ENCODE measurements around the gene GAPT. TPM values are rescaled to one million over a fixed set of nuclear protein-coding genes. Genes with fewer than 3 reads are reported as not detected.

GAPT gene
- total and polyA plus RNA-seq, 2 donors: 0.79 to 3.0 TPM

DNA sequence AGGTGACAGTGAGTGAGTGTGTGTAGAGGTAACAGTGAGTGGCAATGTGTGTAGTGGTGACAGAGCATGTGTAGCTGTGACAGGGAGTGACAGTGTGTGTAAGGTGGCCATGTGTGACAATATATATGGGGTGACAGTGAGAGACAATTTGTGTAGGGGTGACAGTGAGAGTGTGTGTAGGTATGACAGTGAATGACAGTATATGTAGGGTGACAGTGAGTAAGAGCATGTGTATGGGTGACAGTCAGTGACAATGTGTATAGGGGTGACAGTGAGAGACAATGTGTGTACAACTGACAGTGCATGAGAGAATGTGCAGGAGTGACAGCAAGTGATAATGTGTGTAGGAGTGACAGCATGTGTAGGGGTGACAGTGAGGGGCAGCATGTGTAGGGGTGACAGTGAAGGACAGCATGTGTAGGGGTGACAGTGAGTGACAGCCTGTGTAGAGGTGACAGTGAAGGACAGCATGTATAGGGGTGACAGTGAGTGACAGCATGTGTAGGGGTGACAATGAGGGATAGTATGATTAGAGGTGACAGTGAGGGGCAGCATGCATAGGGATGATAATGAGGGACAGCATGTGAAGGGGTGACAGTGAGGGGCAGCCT, 10.1 kb upstream of the GAPT start:
- no peak for DNase-seq (ENCODE audit: extremely low spot score)
- Histone ChIP-seq H3K36me3 (ENCODE audit: insufficient read depth) (no peaks in the 10 kb centered on the region), H3K27ac (ENCODE audit: low read depth) (no peak overlapping the region), H3K4me1 (ENCODE audit: insufficient read depth) (no peaks in the 10 kb centered on the region), H3K4me3 (ENCODE audit: low read depth, low read length) (no peak overlapping the region)

DNA sequence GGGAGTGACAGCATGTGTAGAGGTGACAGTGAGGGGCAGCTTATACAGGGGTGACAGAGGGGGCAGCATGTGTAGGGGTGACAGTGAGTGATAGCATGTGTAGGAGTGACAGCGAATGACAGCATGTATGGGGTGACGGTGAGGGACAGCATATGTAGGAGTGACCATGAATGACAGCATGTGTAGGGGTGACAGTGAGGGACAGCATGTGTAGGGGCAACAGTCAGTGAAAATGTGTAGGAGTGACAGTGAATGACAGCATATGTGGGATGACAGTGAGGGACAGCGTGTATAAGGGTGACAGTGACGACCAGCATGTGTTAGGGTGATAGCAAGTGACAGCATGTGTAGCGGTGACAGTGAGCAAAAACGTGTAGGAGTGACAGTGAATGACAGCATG, 9.4 kb upstream of the GAPT start:
- Histone ChIP-seq H3K36me3 (ENCODE audit: insufficient read depth) (no peaks in the 10 kb centered on the region), H3K27ac (ENCODE audit: low read depth) (no peak overlapping the region), H3K4me3 (ENCODE audit: low read depth, low read length) (no peak overlapping the region), H3K4me1 (ENCODE audit: insufficient read depth) (no peaks in the 10 kb centered on the region)
- 89% methylated on average over 6 of the region's 6 CpGs for WGBS
- DNase-seq (ENCODE audit: extremely low spot score): no peak

DNA sequence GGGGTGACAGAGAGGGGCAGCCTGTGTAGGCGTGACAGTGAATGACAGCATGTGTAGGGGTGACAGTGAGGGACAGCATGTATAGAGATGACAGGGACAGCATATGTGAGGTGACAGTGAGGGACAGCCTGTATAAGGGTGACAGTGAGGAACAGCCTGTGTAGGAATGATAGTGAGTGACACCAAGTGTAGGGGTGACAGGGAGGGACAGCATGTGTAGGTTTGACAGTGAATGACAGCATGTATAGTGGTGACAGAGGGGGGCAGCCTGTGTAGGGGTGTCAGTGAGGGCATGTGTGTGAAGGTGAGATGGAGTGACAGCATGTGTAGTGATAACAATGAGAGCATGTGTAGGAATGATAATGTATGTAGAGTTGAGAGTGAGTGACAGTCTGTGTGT, 8.7 kb upstream of the GAPT start:
- no peak overlapping the region for H3K27ac ChIP-seq (ENCODE audit: low read depth)
- WGBS: 100% methylated on average over 1 of the region's 1 CpG
- H3K4me3 ChIP-seq (ENCODE audit: low read depth, low read length): no peak overlapping the region
- no peaks in the 10 kb centered on the region for H3K4me1 ChIP-seq (ENCODE audit: insufficient read depth)
- DNase-seq (ENCODE audit: extremely low spot score): no peak
- no peaks in the 10 kb centered on the region for H3K36me3 ChIP-seq (ENCODE audit: insufficient read depth)

DNA sequence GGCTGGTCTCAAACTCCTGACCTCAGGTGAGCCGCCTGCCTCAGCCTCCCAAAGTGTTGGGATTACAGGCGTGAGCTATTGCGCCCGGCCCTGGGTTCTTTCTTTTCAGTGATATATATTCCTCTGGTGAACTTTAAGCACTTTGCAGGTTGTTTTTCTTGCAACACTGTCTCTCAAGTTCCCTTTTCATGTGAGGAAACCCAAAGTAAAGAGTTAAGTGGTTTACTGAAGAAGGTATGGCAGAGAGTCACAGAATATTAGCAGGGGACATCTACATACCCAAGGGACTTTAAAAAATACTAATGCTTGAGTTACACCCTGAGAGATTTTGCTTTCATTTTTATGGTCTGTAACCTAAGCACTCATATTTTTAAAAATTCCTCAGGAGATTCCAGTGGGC, 6.7 kb upstream of the GAPT start:
- no peaks in the 10 kb centered on the region for H3K36me3 ChIP-seq (ENCODE audit: insufficient read depth)
- 89% methylated on average over 4 of the region's 4 CpGs for WGBS
- H3K27ac ChIP-seq (ENCODE audit: low read depth): no peak overlapping the region
- no peak for DNase-seq (ENCODE audit: extremely low spot score)
- no peak overlapping the region for H3K4me3 ChIP-seq (ENCODE audit: low read depth, low read length)
- no peaks in the 10 kb centered on the region for H3K4me1 ChIP-seq (ENCODE audit: insufficient read depth)

DNA sequence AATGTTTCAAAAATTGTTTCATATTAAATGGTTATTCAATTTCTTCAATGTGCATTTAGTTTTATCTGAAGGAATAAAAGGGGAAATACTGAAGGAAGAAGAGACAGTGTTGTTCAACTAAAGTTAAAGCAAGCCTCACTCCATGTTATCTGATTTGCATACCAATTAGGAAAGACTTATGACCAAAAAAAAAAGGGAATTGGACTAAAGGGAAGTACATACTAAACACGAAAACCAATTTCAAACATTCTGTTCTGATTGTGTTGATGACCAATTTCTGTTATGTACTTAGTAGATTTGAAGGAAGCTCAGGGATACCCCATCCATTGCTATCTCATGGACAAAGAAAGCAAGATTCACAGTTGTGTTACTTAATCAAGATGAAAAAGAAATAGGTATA, 4.9 kb upstream of the GAPT start:
- 87% methylated on average over 1 of the region's 1 CpG for WGBS
- Histone ChIP-seq H3K36me3 (ENCODE audit: insufficient read depth) (no peaks in the 10 kb centered on the region), H3K4me3 (ENCODE audit: low read depth, low read length) (no peak overlapping the region), H3K27ac (ENCODE audit: low read depth) (no peak overlapping the region), H3K4me1 (ENCODE audit: insufficient read depth) (no peaks in the 10 kb centered on the region)
- DNase-seq (ENCODE audit: extremely low spot score): no peak

DNA sequence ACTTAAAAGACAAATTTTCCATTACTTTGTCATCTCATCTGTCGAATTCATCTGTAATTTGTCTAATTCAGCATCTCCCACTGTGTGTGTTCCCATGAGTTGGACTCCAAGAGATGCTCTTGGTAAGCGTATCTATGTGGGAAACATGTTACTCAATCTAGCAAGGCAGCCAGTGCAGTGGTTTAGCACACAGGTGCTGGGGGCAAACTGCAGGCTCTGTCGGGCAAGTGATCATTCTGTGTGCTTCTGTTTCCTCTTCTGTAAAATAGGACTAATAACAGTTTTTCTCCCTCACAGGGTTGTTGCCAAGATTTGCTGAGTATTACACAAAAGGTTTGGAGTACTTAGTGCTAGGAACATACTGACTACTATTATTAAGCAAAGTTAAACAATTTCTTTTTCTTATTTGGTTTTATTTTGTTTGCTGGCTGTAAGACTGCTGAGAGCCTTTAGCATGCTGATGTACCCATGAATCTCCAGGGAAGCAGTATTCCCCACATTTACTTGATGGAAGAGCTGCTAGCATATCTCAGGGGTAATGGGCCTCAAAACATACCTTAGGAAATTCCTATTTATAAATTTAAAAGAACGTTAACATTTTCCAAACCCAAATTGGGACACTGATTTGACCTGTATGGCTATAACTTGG, 709 bp upstream of the GAPT start:
- H3K27ac ChIP-seq (ENCODE audit: low read depth): no peak overlapping the region
- H3K4me1 ChIP-seq (ENCODE audit: insufficient read depth): no peaks in the 10 kb centered on the region
- 64% methylated on average over 4 of the region's 4 CpGs for WGBS
- no peak overlapping the region for H3K4me3 ChIP-seq (ENCODE audit: low read depth, low read length)
- no peaks in the 10 kb centered on the region for H3K36me3 ChIP-seq (ENCODE audit: insufficient read depth)
- no peak for DNase-seq (ENCODE audit: extremely low spot score)

DNA sequence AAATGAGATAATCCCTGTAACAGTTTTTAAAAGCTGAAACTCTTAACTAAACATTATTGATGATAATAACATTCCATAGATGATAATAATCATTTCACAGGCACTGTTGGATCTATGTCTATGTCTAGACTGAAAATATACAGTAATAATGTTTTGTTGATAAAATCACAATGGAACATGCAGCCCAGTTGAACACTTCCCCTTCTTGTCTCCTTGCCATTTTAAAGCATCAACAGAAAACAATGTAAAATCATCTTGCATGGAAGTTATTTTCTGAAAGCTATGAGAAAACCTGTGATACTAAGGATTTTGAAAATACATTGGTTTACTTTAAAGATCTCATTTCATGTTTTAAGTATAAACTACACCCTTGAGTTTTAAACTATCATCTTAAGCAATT, 1.9 kb downstream of the GAPT start:
- Histone ChIP-seq H3K36me3 (ENCODE audit: insufficient read depth) (no peaks in the 10 kb centered on the region), H3K4me3 (ENCODE audit: low read depth, low read length) (no peak overlapping the region), H3K4me1 (ENCODE audit: insufficient read depth) (no peaks in the 10 kb centered on the region), H3K27ac (ENCODE audit: low read depth) (no peak overlapping the region)
- no peak for DNase-seq (ENCODE audit: extremely low spot score)

DNA sequence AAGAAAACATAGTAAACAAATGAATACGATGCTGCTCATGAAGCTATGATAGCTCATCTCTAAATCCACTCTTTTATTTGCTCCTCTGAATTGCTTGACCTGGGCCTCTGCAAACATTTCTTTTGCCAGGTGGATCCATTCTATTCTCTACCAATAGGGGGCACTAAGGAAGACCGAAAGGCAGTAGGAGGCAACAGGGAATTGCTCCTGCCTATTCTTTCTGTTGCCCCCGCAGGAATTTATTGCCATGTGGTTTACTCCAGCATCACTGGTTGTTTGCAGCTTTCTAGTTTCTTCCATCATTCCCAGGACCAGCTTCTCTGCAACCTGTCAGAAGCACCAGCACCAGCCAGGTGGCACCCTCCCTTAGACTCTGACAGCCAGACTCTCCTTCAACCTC, 5.3 kb downstream of the GAPT start:
- H3K27ac ChIP-seq (ENCODE audit: low read depth): no peak overlapping the region
- 70% methylated on average over 3 of the region's 3 CpGs for WGBS
- H3K36me3 ChIP-seq (ENCODE audit: insufficient read depth): no peaks in the 10 kb centered on the region
- DNase-seq (ENCODE audit: extremely low spot score): no peak
- no peak overlapping the region for H3K4me3 ChIP-seq (ENCODE audit: low read depth, low read length)
- no peaks in the 10 kb centered on the region for H3K4me1 ChIP-seq (ENCODE audit: insufficient read depth)

DNA sequence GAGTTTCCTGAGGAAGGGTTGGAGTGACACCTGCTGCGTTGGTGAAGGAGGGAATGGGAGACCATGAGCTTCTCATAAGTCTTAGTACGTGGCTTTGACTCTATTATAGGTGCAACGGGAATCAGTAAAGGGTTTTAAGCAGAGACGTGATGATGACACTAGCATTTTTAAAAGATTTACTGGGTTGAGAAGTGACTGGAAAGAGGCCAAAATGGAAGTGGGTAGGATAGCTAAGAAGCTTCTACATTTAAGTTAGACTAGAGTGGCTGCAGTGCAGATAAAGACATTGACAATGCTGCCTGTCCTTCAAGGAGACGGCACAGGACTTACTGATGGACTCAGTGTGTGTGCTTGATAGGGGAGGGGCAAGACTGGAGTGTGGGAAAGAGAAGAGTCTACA, 6.2 kb downstream of the GAPT start:
- 79% methylated on average over 5 of the region's 5 CpGs for WGBS

DNA sequence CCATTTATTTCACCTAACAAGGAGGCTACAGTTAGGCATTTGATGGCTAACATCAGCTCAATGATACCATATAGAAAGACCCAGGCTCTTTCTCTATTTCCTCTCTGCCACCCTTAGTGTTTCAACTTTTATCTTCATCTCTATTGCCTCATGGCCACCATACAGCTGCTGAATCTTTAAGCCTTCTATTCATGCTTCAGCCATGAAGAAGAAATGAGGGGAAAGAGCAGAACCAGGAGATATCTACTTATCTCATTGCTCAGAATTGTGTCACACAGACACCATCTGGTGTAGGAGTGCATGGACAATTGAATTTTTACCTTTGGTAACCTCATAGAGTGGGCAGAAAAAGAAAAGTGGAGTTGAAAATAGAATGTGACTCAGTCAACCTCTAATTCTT, 6.7 kb downstream of the GAPT start:
- DNase-seq (ENCODE audit: extremely low spot score): no peak
- Histone ChIP-seq H3K4me3 (ENCODE audit: low read depth, low read length) (no peak overlapping the region), H3K27ac (ENCODE audit: low read depth) (no peak overlapping the region), H3K4me1 (ENCODE audit: insufficient read depth) (no peaks in the 10 kb centered on the region), H3K36me3 (ENCODE audit: insufficient read depth) (no peaks in the 10 kb centered on the region)

More for the DNA sequence above, 6.2 kb downstream of the GAPT start:
- no peak for DNase-seq (ENCODE audit: extremely low spot score)
- no peaks in the 10 kb centered on the region for H3K4me1 ChIP-seq (ENCODE audit: insufficient read depth)
- H3K4me3 ChIP-seq (ENCODE audit: low read depth, low read length): no peak overlapping the region
- no peaks in the 10 kb centered on the region for H3K36me3 ChIP-seq (ENCODE audit: insufficient read depth)
- no peak overlapping the region for H3K27ac ChIP-seq (ENCODE audit: low read depth)

DNA sequence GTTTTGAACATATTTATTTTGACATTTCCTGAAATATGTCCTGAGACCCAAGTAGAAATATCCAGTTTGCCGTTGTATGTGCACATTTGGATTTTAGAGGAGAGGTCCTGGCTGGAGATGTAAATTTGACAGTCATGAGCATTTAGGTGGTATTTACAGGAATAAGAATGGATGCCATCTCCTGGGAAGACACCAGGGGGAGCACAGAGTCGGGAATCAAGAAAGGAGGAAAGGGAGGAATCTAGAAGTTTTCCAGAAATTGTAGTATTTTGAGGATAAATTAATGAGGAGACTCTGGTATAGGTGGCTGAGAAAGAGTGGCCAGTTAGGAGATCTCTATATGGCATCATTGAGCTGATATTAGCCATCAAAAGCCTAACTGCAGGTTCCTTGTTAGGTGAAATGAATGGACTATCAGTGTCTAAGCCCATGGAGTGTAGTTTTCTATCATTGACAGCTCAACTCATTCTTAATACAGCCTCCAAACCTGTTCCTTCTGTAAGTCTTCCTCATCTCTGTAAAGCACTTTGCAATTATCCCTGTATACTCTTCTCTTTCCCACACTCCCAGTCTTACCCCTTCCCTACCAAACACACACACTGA, 7.2 kb downstream of the GAPT start:
- Histone ChIP-seq H3K4me3 (ENCODE audit: low read depth, low read length) (no peak overlapping the region), H3K27ac (ENCODE audit: low read depth) (no peak overlapping the region), H3K36me3 (ENCODE audit: insufficient read depth) (no peaks in the 10 kb centered on the region), H3K4me1 (ENCODE audit: insufficient read depth) (no peaks in the 10 kb centered on the region)
- WGBS: 15% methylated on average over 2 of the region's 2 CpGs
- no peak for DNase-seq (ENCODE audit: extremely low spot score)

DNA sequence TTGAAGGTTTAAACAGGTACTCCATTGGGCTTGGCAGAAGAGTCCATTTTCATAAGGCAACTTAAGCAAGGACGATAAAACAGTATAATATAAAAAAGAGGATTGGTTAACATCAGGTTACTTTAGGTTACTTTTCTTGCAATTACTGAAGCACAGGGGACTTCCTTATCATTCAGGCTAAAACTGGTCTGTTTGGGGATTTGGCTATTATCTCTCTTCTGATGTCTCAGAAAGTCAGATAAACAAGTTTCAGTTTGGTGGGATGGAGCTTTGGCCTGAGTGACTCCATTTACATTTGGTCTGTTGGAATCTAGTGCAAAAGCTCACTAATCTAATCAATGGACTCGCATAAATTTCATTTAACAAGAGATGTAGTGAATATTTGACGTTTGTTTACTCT, 8.0 kb downstream of the GAPT start:
- H3K4me3 ChIP-seq (ENCODE audit: low read depth, low read length): no peak overlapping the region
- H3K4me1 ChIP-seq (ENCODE audit: insufficient read depth): no peaks in the 10 kb centered on the region
- H3K27ac ChIP-seq (ENCODE audit: low read depth): no peak overlapping the region
- DNase-seq (ENCODE audit: extremely low spot score): no peak
- H3K36me3 ChIP-seq (ENCODE audit: insufficient read depth): no peaks in the 10 kb centered on the region
- WGBS: 54% methylated on average over 3 of the region's 3 CpGs

DNA sequence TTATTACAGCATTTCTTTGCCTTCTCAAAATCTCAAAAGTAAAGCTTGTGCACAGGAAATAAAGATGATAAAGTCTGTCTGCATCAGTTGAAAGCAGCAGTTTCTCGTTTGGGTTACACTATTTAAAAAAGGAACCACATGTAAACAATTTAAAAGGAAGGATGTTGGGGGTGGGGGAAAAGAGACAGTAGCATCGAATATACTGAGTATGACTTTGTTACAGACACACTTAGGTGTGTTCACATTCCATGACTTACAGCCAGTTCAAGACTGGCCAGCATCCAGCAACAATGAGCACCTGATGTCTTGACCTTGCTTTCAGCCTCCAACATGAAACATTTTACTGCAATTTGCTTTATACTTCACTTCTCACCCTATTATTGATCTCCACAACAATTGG, 8.7 kb downstream of the GAPT start:
- Histone ChIP-seq H3K4me3 (ENCODE audit: low read depth, low read length) (no peak overlapping the region), H3K4me1 (ENCODE audit: insufficient read depth) (no peaks in the 10 kb centered on the region), H3K36me3 (ENCODE audit: insufficient read depth) (no peaks in the 10 kb centered on the region), H3K27ac (ENCODE audit: low read depth) (no peak overlapping the region)
- WGBS: 20% methylated on average over 2 of the region's 2 CpGs
- DNase-seq (ENCODE audit: extremely low spot score): no peak

DNA sequence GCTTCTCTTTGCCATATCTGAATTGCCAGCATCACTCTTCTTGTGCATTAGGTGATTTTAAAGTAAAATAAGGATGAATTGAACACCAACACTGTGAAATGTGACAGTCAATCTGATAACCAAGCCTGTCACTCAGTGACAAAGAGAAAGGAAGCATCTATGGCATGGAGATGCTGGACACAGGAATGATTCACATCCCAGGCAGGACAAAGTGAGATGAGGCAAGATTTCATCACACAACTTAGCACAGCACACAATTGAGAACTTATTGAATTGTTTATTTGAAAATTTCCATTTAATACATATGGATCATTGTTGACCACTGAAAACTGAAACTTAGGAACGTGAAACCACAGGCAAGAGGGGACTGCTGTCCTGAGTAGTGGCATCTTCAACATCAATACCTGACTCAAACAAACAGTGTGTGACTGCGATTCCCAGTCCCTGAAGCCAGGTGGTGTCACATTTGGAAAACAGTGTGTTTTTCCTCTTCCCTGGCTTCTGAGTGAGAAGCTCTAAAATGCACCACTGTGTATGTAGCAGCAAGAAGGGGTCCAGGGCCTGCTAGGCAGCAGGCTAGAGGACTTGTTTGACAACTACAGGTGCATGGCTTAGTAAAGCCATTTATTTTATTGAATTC, 10.7 kb downstream of the GAPT start:
- no peak overlapping the region for H3K27ac ChIP-seq (ENCODE audit: low read depth)
- 92% methylated on average over 2 of the region's 2 CpGs for WGBS
- H3K4me1 ChIP-seq (ENCODE audit: insufficient read depth): no peaks in the 10 kb centered on the region
- no peak overlapping the region for H3K4me3 ChIP-seq (ENCODE audit: low read depth, low read length)
- DNase-seq (ENCODE audit: extremely low spot score): no peak
- H3K36me3 ChIP-seq (ENCODE audit: insufficient read depth): no peaks in the 10 kb centered on the region

Measured in urinary bladder (tissue), 4 donors.